HG03469 (cell line): Measurements from ENCODE around the gene NBPF20.
"Not testable (repeated sequence)": the region's sequence is repeated elsewhere in the genome, so short reads cannot be mapped to it uniquely, and the experiment has no call there.

Source experiments
- ATAC-seq: cut with Tn5 transposase; IDR thresholded peaks from one replicate; pipeline ENCODE4 v1.9.1; 2021; ENCODE audit warnings: mild to moderate bottlenecking, moderate library complexity, moderate number of reproducible peaks; ENCODE audit not compliant: unreplicated experiment

Gene NBPF20

GRCh38 chr1:145425436-145426029, at the start of gene NBPF20:
NBPF20 (minus strand) TSS chr1:145425603; CDS start chr1:145405272, 20,331 bp downstream.
- peak; percentile 84 for ATAC-seq

GRCh38 chr1:145474837-145475368, 49.5 kb upstream of the NBPF20 start:
- ATAC-seq = not testable (repeated sequence)

GRCh38 chr1:145472731-145473130, 47.3 kb upstream of the NBPF20 start:
- not testable (repeated sequence) for ATAC-seq

- ATAC-seq = not testable (repeated sequence)
These were observed 46.0 kb upstream of the NBPF20 start for GRCh38 chr1:145471365-145471764.

- ATAC-seq = peak; percentile 79
These were observed 40.2 kb upstream of the NBPF20 start for GRCh38 chr1:145465405-145466144.

GRCh38 chr1:145464708-145465336, 39.4 kb upstream of the NBPF20 start:
- not testable (repeated sequence) for ATAC-seq

GRCh38 chr1:145464017-145464416, 38.6 kb upstream of the NBPF20 start:
- not testable (repeated sequence) for ATAC-seq

- ATAC-seq = not testable (repeated sequence)
These were observed 35.3 kb upstream of the NBPF20 start for GRCh38 chr1:145460684-145461083.

GRCh38 chr1:145460048-145460447, 34.6 kb upstream of the NBPF20 start:
- ATAC-seq = not testable (repeated sequence)

- ATAC-seq = not testable (repeated sequence)
These were observed 34.2 kb upstream of the NBPF20 start for GRCh38 chr1:145459591-145459990.

- ATAC-seq = not testable (repeated sequence)
These were observed 33.7 kb upstream of the NBPF20 start for GRCh38 chr1:145459063-145459462.

- not testable (repeated sequence) for ATAC-seq
These were observed 29.4 kb upstream of the NBPF20 start for GRCh38 chr1:145454824-145455177.

GRCh38 chr1:145453873-145454823, 28.7 kb upstream of the NBPF20 start:
- ATAC-seq = not testable (repeated sequence)

- not testable (repeated sequence) for ATAC-seq
These were observed 27.1 kb upstream of the NBPF20 start for GRCh38 chr1:145452506-145452905.

- not testable (repeated sequence) for ATAC-seq
These were observed 26.5 kb upstream of the NBPF20 start for GRCh38 chr1:145451914-145452313.

GRCh38 chr1:145445219-145445618, 19.8 kb upstream of the NBPF20 start:
- ATAC-seq = not testable (repeated sequence)

GRCh38 chr1:145442340-145442739, 16.9 kb upstream of the NBPF20 start:
- ATAC-seq = not testable (repeated sequence)

GRCh38 chr1:145431363-145432256, 6.2 kb upstream of the NBPF20 start:
- ATAC-seq = not testable (repeated sequence)

GRCh38 chr1:145430830-145431229, 5.4 kb upstream of the NBPF20 start:
- not testable (repeated sequence) for ATAC-seq
